Left kidney (tissue), 2 donors: ENCODE data around the gene POLR3A. TPM values are rescaled to one million over a fixed set of nuclear protein-coding genes. Genes with fewer than 3 reads are reported as not detected.

ENCODE experiments used
- DNase-seq: peaks from one replicate; pipeline ENCODE4 v3.0.0-alpha.2; 2013
- polyA plus RNA-seq: library from polyadenylated mRNA; unstranded; fragments of 120-200 nt; gene quantifications from one replicate; pipeline ENCODE4 v1.2.1, GENCODE V29; 2013; ENCODE audit not compliant: insufficient read length

The POLR3A gene
- polyA plus RNA-seq, 1 donor, result 20.3 TPM

- DNase-seq, result no peak
Observed at GRCh38 chr10:77981281-77981680, 48.0 kb downstream of the POLR3A start.

- DNase-seq, result no peak
Observed at GRCh38 chr10:77979221-77979620, 50.1 kb downstream of the POLR3A start.

- DNase-seq, result no peak
Observed at GRCh38 chr10:77978360-77978759, 51.0 kb downstream of the POLR3A start.

GRCh38 chr10:77977934-77978333 is 51.4 kb downstream of the POLR3A start:
- DNase-seq, result no peak

GRCh38 chr10:77977016-77977415 is 52.3 kb downstream of the POLR3A start:
- DNase-seq, result no peak

GRCh38 chr10:77975086-77975666 is 54.1 kb downstream of the POLR3A start:
- DNase-seq, result no peak

- no peak for DNase-seq
Observed at GRCh38 chr10:77974396-77975074, 54.8 kb downstream of the POLR3A start.

GRCh38 chr10:77973276-77973675 is 56.0 kb downstream of the POLR3A start:
- DNase-seq, result no peak

GRCh38 chr10:77972148-77972547 is 57.2 kb downstream of the POLR3A start:
- DNase-seq, result no peak

- no peak for DNase-seq
Observed at GRCh38 chr10:77971804-77972144, 57.5 kb downstream of the POLR3A start.

- DNase-seq, result peak; percentile 72
Observed at GRCh38 chr10:77970869-77971803, 58.2 kb downstream of the POLR3A start.

GRCh38 chr10:77969114-77969513 is 60.2 kb downstream of the POLR3A start:
- no peak for DNase-seq

- peak; percentile 81 for DNase-seq
Observed at GRCh38 chr10:77967611-77968022, 61.7 kb downstream of the POLR3A start.

GRCh38 chr10:77965294-77965693 is 64.0 kb downstream of the POLR3A start:
- DNase-seq, result no peak

GRCh38 chr10:77964811-77965210 is 64.5 kb downstream of the POLR3A start:
- DNase-seq, result no peak

- no peak for DNase-seq
Observed at GRCh38 chr10:77963901-77964300, 65.4 kb downstream of the POLR3A start.

GRCh38 chr10:77962350-77963146 is 66.8 kb downstream of the POLR3A start:
- DNase-seq, result no peak

GRCh38 chr10:77961668-77962067 is 67.6 kb downstream of the POLR3A start:
- DNase-seq, result no peak

GRCh38 chr10:77960829-77961329 is 68.4 kb downstream of the POLR3A start:
- no peak for DNase-seq

GRCh38 chr10:77959887-77960455 is 69.3 kb downstream of the POLR3A start:
- no peak for DNase-seq

GRCh38 chr10:77959384-77959783 is 69.9 kb downstream of the POLR3A start:
- no peak for DNase-seq

- DNase-seq, result no peak
Observed at GRCh38 chr10:77955136-77955535, 74.2 kb downstream of the POLR3A start.
